Measurements from ENCODE around the gene TTC6. TPM values are rescaled to one million over a fixed set of nuclear protein-coding genes. Genes with fewer than 3 reads are reported as not detected.
A peak's percentile ranks its signal among the peaks of the same experiment; 100 is the strongest.

Gene TTC6
- total and polyA plus RNA-seq, 4 donors, result 0.74 to 21.7 (median 3.6) TPM

DNA sequence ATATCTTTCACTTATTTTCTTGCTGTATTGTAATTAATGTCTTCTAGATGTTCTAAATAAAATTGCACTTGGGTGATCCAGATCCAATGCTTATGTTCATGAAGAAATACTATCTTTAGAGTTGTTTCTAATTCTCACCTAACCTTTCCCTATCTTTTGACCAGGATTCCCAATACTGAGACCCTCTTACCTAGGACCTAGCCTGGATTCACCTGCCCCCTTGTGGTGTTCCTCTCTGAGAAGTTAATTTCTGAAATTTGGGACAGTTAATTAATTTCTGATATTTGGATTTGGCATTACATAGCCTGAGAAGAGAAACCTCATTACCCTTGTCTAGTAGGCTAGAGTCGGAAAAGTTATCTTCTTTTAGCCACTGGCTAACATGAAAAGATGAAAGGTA, 29.9 kb upstream of the TTC6 start:
- H3K4me3 ChIP-seq (ENCODE audit: low read depth in 1 of 3, low read length in 3 of 3), result peak overlapping the region; percentile 7 to 33 (median 26)
- H3K27ac ChIP-seq (ENCODE audit: low read depth in 1 of 2, low read length in 2 of 2), result peak overlapping the region; percentile 33 to 51
- 32% methylated on average over 1 of the region's 1 CpG for WGBS

DNA sequence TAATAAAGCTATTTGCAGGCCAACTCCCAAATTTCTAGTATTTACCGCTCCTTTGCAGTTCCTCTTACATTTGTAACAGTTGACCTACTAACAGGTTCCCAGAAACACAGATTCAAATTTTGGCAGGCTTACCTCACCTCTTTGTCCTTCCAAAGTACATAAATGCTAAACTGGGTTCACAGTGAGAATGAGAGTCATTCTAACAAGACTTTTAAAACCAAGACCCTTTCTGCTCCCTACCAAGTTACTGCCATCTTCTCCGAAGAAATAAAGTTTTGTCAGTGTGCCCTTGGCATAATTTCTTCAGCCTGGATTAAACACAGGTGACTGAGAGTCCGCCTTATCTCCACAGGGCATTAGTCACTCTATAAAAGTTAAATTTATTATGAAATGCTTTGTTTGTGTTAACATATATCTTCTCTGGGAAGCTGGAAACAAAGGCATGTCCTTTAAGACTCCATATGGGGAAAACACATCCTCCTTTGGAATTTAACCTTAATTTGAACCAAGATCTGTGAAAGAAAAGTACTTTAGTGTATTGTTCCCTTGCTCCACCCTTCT, 28.5 kb upstream of the TTC6 start:
- H3K9me3 ChIP-seq (ENCODE audit: control insufficient read depth in 4 of 4, low read length in 3 of 4), result no peaks in the 10 kb centered on the region
- no peak for DNase-seq (ENCODE audit: low spot score)
- no peaks in the 10 kb centered on the region for H3K27me3 ChIP-seq (ENCODE audit: control insufficient read depth in 4 of 4, insufficient read depth in 4 of 4, low read length in 3 of 4)
- H3K9ac ChIP-seq (ENCODE audit: low read depth in 1 of 2, low read length in 2 of 2), result peak overlapping the region; percentile 33 to 56
- H3K27ac ChIP-seq (ENCODE audit: low read depth in 1 of 2, low read length in 2 of 2), result peak overlapping the region; percentile 67 to 89
- peaks cover 0 to 34% (median 22%) of the 10 kb centered on the region in 4 donors for H3K4me1 ChIP-seq (ENCODE audit: control insufficient read depth in 4 of 4, insufficient read depth in 4 of 4, low read length in 3 of 4)
- WGBS, result 9% methylated on average over 3 of the region's 3 CpGs
- H3K36me3 ChIP-seq (ENCODE audit: control insufficient read depth in 4 of 4, insufficient read depth in 3 of 4, low read depth in 1 of 4, low read length in 3 of 4), result no peaks in the 10 kb centered on the region
- peak; percentile 71 to 75 for TF ChIP-seq HNF4A (conservative IDR thresholded peaks at IDR 0.05)
- TF ChIP-seq RAD21 (IDR thresholded peaks at IDR 0.05), result peak; percentile 38 to 66
- peak; percentile 77 to 84 for TF ChIP-seq RXRA (IDR thresholded peaks at IDR 0.05)
- TF ChIP-seq, protein P1, sequence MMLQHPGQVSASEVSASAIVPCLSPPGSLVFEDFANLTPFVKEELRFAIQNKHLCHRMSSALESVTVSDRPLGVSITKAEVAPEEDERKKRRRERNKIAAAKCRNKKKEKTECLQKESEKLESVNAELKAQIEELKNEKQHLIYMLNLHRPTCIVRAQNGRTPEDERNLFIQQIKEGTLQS (IDR thresholded peaks at IDR 0.05), result peak; percentile 27
- TF ChIP-seq, protein P2, sequence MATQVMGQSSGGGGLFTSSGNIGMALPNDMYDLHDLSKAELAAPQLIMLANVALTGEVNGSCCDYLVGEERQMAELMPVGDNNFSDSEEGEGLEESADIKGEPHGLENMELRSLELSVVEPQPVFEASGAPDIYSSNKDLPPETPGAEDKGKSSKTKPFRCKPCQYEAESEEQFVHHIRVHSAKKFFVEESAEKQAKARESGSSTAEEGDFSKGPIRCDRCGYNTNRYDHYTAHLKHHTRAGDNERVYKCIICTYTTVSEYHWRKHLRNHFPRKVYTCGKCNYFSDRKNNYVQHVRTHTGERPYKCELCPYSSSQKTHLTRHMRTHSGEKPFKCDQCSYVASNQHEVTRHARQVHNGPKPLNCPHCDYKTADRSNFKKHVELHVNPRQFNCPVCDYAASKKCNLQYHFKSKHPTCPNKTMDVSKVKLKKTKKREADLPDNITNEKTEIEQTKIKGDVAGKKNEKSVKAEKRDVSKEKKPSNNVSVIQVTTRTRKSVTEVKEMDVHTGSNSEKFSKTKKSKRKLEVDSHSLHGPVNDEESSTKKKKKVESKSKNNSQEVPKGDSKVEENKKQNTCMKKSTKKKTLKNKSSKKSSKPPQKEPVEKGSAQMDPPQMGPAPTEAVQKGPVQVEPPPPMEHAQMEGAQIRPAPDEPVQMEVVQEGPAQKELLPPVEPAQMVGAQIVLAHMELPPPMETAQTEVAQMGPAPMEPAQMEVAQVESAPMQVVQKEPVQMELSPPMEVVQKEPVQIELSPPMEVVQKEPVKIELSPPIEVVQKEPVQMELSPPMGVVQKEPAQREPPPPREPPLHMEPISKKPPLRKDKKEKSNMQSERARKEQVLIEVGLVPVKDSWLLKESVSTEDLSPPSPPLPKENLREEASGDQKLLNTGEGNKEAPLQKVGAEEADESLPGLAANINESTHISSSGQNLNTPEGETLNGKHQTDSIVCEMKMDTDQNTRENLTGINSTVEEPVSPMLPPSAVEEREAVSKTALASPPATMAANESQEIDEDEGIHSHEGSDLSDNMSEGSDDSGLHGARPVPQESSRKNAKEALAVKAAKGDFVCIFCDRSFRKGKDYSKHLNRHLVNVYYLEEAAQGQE (IDR thresholded peaks at IDR 0.05), result peak; percentile 48
- TF ChIP-seq SP1 (IDR thresholded peaks at IDR 0.05), result peak; percentile 83
- TF ChIP-seq FOXA2 (IDR thresholded peaks at IDR 0.05), result peak; percentile 55
- TF ChIP-seq, protein P3, sequence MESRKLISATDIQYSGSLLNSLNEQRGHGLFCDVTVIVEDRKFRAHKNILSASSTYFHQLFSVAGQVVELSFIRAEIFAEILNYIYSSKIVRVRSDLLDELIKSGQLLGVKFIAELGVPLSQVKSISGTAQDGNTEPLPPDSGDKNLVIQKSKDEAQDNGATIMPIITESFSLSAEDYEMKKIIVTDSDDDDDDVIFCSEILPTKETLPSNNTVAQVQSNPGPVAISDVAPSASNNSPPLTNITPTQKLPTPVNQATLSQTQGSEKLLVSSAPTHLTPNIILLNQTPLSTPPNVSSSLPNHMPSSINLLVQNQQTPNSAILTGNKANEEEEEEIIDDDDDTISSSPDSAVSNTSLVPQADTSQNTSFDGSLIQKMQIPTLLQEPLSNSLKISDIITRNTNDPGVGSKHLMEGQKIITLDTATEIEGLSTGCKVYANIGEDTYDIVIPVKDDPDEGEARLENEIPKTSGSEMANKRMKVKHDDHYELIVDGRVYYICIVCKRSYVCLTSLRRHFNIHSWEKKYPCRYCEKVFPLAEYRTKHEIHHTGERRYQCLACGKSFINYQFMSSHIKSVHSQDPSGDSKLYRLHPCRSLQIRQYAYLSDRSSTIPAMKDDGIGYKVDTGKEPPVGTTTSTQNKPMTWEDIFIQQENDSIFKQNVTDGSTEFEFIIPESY (IDR thresholded peaks at IDR 0.05), result no peak
- TF ChIP-seq EGR1 (IDR thresholded peaks at IDR 0.05; ENCODE audit: low read depth in 2 of 2), result no peak
- TF ChIP-seq HNF4G (IDR thresholded peaks at IDR 0.05), result no peak
- peak; percentile 42 for TF ChIP-seq FOXA1 (IDR thresholded peaks at IDR 0.05)
- TF ChIP-seq YY1 (IDR thresholded peaks at IDR 0.05), result peak; percentile 62
- TF ChIP-seq JUND (IDR thresholded peaks at IDR 0.05), result peak; percentile 51 to 82
- TF ChIP-seq, protein P4, sequence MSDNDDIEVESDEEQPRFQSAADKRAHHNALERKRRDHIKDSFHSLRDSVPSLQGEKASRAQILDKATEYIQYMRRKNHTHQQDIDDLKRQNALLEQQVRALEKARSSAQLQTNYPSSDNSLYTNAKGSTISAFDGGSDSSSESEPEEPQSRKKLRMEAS (IDR thresholded peaks at IDR 0.05), result peak; percentile 56
- TF ChIP-seq TAF1 (conservative IDR thresholded peaks at IDR 0.05), result no peak
- peak overlapping the region in 2 of 3 donors; percentile 7 to 37 for H3K4me3 ChIP-seq (ENCODE audit: low read depth in 1 of 3, low read length in 3 of 3)

More for the DNA sequence above, 29.9 kb upstream of the TTC6 start:
- TF ChIP-seq RXRA (IDR thresholded peaks at IDR 0.05), result peak; percentile 7 to 29
- TF ChIP-seq EGR1 (IDR thresholded peaks at IDR 0.05; ENCODE audit: low read depth in 2 of 2), result no peak
- TF ChIP-seq, protein P5, sequence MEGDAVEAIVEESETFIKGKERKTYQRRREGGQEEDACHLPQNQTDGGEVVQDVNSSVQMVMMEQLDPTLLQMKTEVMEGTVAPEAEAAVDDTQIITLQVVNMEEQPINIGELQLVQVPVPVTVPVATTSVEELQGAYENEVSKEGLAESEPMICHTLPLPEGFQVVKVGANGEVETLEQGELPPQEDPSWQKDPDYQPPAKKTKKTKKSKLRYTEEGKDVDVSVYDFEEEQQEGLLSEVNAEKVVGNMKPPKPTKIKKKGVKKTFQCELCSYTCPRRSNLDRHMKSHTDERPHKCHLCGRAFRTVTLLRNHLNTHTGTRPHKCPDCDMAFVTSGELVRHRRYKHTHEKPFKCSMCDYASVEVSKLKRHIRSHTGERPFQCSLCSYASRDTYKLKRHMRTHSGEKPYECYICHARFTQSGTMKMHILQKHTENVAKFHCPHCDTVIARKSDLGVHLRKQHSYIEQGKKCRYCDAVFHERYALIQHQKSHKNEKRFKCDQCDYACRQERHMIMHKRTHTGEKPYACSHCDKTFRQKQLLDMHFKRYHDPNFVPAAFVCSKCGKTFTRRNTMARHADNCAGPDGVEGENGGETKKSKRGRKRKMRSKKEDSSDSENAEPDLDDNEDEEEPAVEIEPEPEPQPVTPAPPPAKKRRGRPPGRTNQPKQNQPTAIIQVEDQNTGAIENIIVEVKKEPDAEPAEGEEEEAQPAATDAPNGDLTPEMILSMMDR (IDR thresholded peaks at IDR 0.05; ENCODE audit: low read depth, low read length, missing input control), result peak; percentile 60
- no peak for TF ChIP-seq HNF4G (IDR thresholded peaks at IDR 0.05)
- TF ChIP-seq, protein P2 (IDR thresholded peaks at IDR 0.05), result no peak
- no peak for TF ChIP-seq TAF1 (conservative IDR thresholded peaks at IDR 0.05)
- TF ChIP-seq RAD21 (IDR thresholded peaks at IDR 0.05), result peak; percentile 90 to 94
- TF ChIP-seq SP1 (IDR thresholded peaks at IDR 0.05), result no peak
- TF ChIP-seq FOXA1 (IDR thresholded peaks at IDR 0.05), result no peak
- Histone ChIP-seq H3K27me3 (ENCODE audit: control insufficient read depth in 4 of 4, insufficient read depth in 4 of 4, low read length in 3 of 4) (no peaks in the 10 kb centered on the region), H3K4me1 (ENCODE audit: control insufficient read depth in 4 of 4, insufficient read depth in 4 of 4, low read length in 3 of 4) (peaks cover 2 to 34% (median 24%) of the 10 kb centered on the region in 4 donors), H3K9ac (ENCODE audit: low read depth in 1 of 2, low read length in 2 of 2) (peak overlapping the region; percentile 35 to 63), H3K36me3 (ENCODE audit: control insufficient read depth in 4 of 4, insufficient read depth in 3 of 4, low read depth in 1 of 4, low read length in 3 of 4) (no peaks in the 10 kb centered on the region), H3K9me3 (ENCODE audit: control insufficient read depth in 4 of 4, low read length in 3 of 4) (no peaks in the 10 kb centered on the region)
- DNase-seq (ENCODE audit: low spot score), result no peak

Measured in liver (tissue), 9 donors.